Measurements from ENCODE around the gene ULK1. TPM values are rescaled to one million over a fixed set of nuclear protein-coding genes. Genes with fewer than 3 reads are reported as not detected.

ULK1 gene
- total RNA-seq, 1 donor from 2014 or later, result 156 TPM

GRCh38 chr12:131903270-131904255 lies 9.1 kb downstream of the ULK1 start:
- no peak overlapping the region for H3K27ac ChIP-seq
- H3K9me3 ChIP-seq, result no peaks in the 10 kb centered on the region
- no peak overlapping the region for H3K4me3 ChIP-seq
- H3K4me1 ChIP-seq, result peaks cover 0 to 15% of the 10 kb centered on the region in 2 donors
- intact Hi-C loops (cut with DNase I), result no loop called here
- no peak for DNase-seq (ENCODE audit: low spot score in 2 of 2)
- TF ChIP-seq CTCF (IDR thresholded peaks at IDR 0.05), result no peak
- H3K27me3 ChIP-seq, result no peaks in the 10 kb centered on the region
- H3K36me3 ChIP-seq, result peaks cover 21 to 23% of the 10 kb centered on the region in 2 donors

- no peak for DNase-seq (ENCODE audit: low spot score in 2 of 2)
- no peak overlapping the region for H3K4me3 ChIP-seq
- H3K27ac ChIP-seq, result no peak overlapping the region
- no peaks in the 10 kb centered on the region for H3K27me3 ChIP-seq
- H3K36me3 ChIP-seq, result peaks cover 28 to 30% of the 10 kb centered on the region in 2 donors
- intact Hi-C loops (cut with DNase I), result no loop called here
- H3K9me3 ChIP-seq, result no peaks in the 10 kb centered on the region
- no peak for TF ChIP-seq CTCF (IDR thresholded peaks at IDR 0.05)
- peaks cover 0 to 15% of the 10 kb centered on the region in 2 donors for H3K4me1 ChIP-seq
These were observed 9.9 kb downstream of the ULK1 start for GRCh38 chr12:131904346-131904745.

GRCh38 chr12:131905081-131905629 lies 10.7 kb downstream of the ULK1 start:
- peaks cover 0 to 15% of the 10 kb centered on the region in 2 donors for H3K4me1 ChIP-seq

GRCh38 chr12:131905630-131906091 lies 11.2 kb downstream of the ULK1 start:
- Histone ChIP-seq H3K9me3 (no peaks in the 10 kb centered on the region), H3K4me3 (no peak overlapping the region), H3K36me3 (peaks cover 42 to 44% of the 10 kb centered on the region in 2 donors), H3K4me1 (peaks cover 0 to 12% of the 10 kb centered on the region in 2 donors), H3K27me3 (no peaks in the 10 kb centered on the region), H3K27ac (no peak overlapping the region)
- no peak for DNase-seq (ENCODE audit: low spot score in 2 of 2)
- TF ChIP-seq CTCF (IDR thresholded peaks at IDR 0.05), result no peak
- intact Hi-C loops (cut with DNase I), result no loop called here

More at GRCh38 chr12:131905081-131905629, 10.7 kb downstream of the ULK1 start:
- Histone ChIP-seq H3K27ac (no peak overlapping the region), H3K36me3 (peaks cover 36 to 38% of the 10 kb centered on the region in 2 donors), H3K4me3 (no peak overlapping the region), H3K27me3 (no peaks in the 10 kb centered on the region), H3K9me3 (no peaks in the 10 kb centered on the region)
- intact Hi-C loops (cut with DNase I), result no loop called here
- no peak for DNase-seq (ENCODE audit: low spot score in 2 of 2)
- no peak for TF ChIP-seq CTCF (IDR thresholded peaks at IDR 0.05)

GRCh38 chr12:131907379-131908091 lies 13.1 kb downstream of the ULK1 start:
- DNase-seq (ENCODE audit: low spot score in 2 of 2), result no peak
- H3K9me3 ChIP-seq, result no peaks in the 10 kb centered on the region
- intact Hi-C loops (cut with DNase I), result no loop called here
- H3K4me3 ChIP-seq, result no peak overlapping the region
- no peak for TF ChIP-seq CTCF (IDR thresholded peaks at IDR 0.05)
- no peaks in the 10 kb centered on the region for H3K27me3 ChIP-seq
- H3K36me3 ChIP-seq, result peaks cover 60% of the 10 kb centered on the region in 2 donors
- H3K4me1 ChIP-seq, result peaks cover 4 to 9% of the 10 kb centered on the region in 2 donors
- no peak overlapping the region for H3K27ac ChIP-seq

All from ascending aorta (tissue), 2 donors.